HK-2 (cell line): Measurements from ENCODE around the gene S100A10.
A peak's percentile ranks its signal among the peaks of the same experiment; 100 is the strongest.

Experiments used
- DNase-seq: peaks from one replicate; pipeline ENCODE4 v3.0.0-alpha.2; 2018; ENCODE audit not compliant: unreplicated experiment

Gene S100A10

GRCh38 chr1:151988405-151988923 is 5.2 kb downstream of the S100A10 start:
- no peak for DNase-seq

- no peak for DNase-seq
Observed at GRCh38 chr1:151986501-151987190, 7.0 kb downstream of the S100A10 start.

- no peak for DNase-seq
Observed at GRCh38 chr1:151985768-151986167, 7.9 kb downstream of the S100A10 start.

- DNase-seq: no peak
Observed at GRCh38 chr1:151985270-151985669, 8.4 kb downstream of the S100A10 start.

DNA sequence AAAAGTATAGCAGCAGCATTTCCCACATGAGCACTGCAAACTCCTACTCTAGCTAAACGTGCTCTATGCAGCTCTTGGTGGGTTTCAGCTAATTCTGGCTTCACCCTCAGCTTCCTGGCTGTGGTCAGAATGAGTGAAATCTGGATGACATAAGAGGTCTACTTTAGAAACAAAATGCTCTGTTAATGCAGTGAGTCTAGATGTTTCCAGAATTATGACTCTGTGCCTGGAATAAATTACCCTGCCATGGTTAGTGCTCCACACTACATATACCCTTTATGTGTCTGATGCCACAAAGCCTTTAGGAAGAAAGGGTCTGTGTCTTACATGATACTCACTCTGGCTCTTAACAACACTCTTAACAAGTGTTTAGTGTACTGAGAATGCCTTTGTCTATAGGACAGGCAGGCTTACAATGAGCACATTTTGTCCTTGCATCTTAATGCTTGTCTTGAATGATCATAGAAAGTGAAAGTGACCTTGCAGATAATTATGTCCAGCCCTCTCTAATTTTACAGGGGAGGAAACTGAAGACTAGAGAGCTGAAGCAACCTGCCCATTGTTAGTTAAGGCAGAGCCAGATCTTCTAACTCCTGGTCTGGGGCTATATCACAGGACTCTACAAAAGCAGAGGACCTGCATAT is 9.2 kb downstream of the S100A10 start:
- DNase-seq: no peak

DNA sequence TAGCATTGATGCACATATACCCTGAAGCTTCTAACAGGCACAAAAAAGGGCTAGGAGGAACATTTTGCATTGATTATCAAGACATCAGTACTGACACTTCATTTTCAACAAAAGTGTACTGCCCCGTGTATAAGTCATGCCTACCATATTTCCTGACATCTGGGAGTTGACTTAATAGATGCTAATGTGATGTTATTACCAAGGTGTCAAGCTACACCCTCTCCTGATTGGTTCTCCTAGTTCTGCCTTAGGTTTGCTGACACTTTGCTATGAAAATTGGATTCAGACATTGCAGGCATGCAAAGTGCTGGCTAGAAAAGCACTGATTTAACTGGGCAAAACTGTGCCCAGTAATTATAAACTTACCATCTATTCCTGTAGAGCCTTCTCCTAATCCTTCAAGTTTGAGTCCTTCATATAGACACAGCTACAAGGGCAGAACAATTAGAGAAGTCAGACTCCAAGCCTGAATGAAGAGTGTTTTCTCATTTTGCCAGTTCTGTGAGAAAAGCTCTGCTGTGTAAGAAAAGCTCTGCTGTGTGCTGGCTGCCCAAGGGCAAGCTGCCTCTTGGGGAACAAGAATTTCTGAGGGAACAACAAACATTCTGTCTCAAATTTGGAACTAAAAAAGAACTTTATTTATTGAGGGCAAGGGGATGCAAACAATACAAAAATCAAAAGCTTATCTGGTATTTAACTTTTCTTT is 11.2 kb downstream of the S100A10 start:
- DNase-seq: no peak

DNA sequence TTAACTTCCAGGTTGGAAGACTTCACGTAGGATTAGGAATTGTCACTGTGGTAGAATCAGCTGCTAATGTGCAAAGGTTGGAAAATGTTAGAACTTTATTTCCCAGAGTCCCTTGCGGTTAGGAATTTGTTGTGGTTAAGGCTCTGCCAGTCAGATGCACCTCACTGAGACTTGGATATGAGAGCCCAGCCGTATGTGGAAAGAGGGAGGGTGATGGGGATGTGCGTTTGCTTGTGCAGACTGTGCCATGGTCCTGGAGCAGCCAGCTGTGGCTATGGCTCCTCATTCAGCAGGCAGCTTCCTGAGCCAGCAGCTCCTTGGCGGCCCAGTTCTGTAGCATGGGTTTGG is 12.5 kb downstream of the S100A10 start:
- DNase-seq: peak; percentile 64

GRCh38 chr1:151980287-151981177 is 13.1 kb downstream of the S100A10 start:
- no peak for DNase-seq

DNA sequence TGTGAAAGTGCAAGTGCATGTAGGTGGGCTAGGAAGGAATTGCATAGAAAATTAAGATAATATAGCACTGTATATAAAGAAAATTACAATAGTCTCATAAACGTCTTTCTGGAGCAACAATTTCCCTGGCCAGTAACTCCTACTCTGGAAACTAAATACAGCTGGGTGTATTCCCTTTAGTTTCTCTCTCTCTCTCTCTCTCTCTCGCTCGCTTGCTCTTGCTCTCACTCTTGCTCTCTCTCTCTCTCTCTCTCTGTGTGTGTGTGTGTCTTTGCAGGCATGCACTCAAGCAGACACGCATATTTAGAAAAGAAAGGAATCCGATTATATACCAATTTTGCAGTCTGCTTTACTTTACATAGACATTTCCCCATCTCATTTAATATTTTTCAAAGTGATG is 14.7 kb downstream of the S100A10 start:
- DNase-seq: no peak

DNA sequence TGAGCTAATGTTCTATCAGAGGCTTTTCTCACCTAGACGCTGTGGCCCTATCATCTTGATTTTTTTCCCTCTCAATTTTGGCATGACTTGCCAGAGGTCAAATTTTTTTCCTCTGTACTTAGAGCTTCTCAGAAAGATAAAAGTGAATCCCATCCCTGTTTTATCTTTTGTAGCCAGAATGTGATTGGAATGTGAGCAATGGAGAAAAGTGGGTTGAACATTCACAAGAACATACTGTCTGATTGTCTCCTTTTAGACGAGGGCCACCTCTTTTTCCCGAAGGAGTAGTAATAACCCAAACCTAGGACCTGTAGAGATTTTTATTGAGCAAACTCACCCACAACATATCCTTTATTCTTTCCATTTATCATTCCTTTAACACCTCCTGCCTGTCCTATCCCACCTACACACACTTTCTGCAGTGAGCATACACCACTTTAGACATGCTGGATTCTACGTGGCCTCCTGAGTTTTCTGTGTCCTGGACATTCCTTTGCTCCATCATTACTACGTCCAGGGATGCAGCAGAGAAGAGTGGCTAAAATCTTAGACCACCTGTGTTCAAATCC is 15.9 kb downstream of the S100A10 start:
- no peak for DNase-seq

DNA sequence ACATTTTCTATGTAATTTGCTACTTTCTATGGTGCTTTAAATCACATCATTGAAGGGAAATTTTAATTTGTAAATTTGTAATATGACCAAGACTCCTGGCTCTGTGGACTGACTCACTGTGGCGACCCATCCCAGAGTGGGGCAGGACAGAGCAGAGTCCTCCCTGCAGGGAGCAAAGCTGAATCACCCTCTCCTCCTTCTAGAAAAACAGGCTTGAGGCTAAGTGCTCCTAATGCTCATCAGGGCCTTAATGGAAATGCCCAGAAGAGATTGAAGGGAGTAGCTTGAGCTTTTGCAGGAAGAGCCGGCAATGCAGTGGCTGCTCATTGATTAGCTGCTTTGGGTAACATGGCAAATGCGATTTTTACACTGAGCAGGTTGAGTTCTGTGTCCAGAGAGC is 16.8 kb downstream of the S100A10 start:
- DNase-seq: no peak

GRCh38 chr1:151976015-151976343 is 17.7 kb downstream of the S100A10 start:
- DNase-seq: no peak

GRCh38 chr1:151975311-151976014 is 18.2 kb downstream of the S100A10 start:
- no peak for DNase-seq

- DNase-seq: peak; percentile 46
Observed at GRCh38 chr1:151972542-151973248, 21.0 kb downstream of the S100A10 start.

DNA sequence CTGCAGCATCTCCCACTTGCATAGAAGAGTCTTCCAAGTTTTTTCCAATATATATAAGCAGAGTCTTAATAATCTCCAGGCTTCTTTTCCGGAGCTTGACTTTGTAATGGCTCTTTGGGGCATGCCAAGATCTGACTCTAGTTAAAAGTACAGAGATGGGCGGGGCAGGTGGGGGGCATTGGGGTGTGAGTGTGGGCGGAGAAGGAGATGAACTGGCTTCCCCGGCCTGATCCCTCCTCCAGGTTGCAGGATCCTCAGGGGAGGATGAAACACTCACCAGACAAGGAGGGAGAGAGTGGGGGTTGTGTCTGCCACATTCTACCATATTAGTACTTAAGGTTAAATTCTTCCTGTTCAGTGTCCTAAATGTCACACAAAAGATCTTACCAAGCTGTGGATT is 23.0 kb downstream of the S100A10 start:
- no peak for DNase-seq

GRCh38 chr1:151970128-151970527 is 23.5 kb downstream of the S100A10 start:
- no peak for DNase-seq

DNA sequence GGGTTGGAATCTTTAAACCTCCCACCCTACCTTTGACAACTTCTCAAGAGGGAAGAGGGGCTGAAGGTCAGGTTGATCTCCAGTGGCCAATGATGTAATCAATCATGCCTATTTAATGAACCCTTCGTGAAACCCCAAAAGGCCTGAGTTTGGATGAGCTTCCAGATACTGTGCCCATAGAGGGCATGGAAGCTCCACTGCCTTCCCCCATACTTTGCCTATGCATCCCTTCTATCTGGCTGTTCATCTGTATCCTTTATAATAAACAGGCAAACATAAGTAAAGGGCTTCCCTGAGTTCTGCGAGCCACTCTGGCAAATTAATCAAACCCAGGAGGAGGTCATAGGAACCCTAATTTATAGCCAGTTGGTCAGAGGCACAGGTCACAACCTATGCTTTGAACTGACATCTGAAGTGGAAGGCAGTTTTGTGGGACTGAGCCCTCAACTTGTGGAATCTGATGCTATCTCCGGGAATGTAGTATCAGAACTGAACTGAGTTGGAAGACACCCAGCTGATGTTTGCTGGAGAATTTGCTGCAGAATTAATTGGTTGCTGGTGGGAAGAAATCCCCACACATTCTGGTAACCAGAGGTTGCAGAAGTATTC is 24.8 kb downstream of the S100A10 start:
- DNase-seq: no peak

DNA sequence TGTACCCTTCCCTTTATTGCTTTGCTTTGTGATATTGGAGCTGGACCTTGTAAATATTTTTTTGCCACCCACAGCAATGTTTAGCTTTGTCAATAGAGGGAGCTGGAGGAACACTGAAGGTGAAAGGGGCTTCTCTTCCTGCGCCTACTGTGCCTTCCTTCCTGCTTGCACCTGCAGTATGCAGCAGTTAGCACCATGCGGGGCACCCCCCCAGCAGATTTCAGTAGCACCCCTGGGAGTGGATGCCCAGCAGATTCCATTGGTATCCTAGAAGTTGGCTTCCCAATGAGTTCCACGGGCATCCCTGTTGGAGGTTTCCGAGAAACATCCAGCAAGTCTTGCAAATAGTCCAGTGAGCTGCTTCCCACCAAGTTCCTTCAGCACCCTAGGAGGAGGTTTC is 25.6 kb downstream of the S100A10 start:
- DNase-seq: peak; percentile 41

DNA sequence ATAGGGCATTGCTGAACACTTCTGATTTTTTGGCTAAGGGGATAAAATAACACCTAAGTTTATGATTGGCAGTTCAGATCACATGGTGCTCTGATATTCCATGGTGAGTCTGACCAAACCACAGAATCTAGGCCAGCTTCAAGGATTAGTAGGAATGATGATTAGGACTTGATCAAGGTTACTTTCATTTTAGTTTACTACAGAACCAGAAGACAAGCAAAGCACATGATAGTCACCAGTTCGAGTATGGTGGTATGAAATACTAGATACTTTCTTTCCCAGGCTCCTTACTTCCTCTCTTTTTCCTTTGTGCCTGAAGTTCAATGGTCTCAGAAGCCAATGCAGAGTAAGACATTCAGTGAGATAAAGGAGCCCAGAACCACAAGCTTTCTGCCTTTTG is 26.6 kb downstream of the S100A10 start:
- no peak for DNase-seq

DNA sequence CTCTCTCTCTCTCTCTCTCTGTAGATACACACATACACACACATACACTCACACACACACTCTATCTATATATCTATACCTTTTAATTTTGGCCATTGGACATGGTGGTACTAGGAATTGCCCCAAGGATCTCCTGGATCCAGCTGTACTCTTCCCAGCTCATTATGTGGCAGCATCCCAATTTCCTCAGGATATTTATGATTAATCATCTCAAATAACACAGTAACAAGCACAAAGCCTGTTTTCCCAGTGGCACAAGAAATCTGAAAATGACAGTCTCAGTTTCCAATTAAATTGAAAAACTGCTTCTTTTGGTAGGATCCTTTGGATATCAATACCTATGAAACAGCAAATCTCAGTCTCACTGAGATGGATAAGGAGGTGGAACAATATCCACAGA is 27.6 kb downstream of the S100A10 start:
- no peak for DNase-seq
